HEK293 (cell line): Measurements from ENCODE around the gene ABHD5.

Source experiments
- CTCF ChIA-PET: fragments of 350-600 bp; formaldehyde crosslinking; extraction: SDS; loops from one replicate; lab custom pipeline; 2021; ENCODE audit warnings: antibody characterized with exemption; lab: Yijun Ruan, JAX
- POLR2A ChIA-PET: fragments of 300-600 bp; formaldehyde crosslinking; extraction: SDS; loops from one replicate; lab custom pipeline; 2020; ENCODE audit warnings: antibody characterized with exemption, inconsistent platforms; lab: Yijun Ruan, JAX
- H3K27ac ChIP-seq: fragments of 200-500 bp; sonication (Bioruptor generic); 2 replicates; pipeline ENCODE4 v1.5.1; 2014; ENCODE audit warnings: low read depth, low read length, control low read depth, inconsistent platforms; ENCODE audit errors: extremely low read depth
- H3K36me3 ChIP-seq, 2 experiments: fragments of 200-500 bp in 1 of 2; sonication (Bioruptor generic) in 1 of 2; 1 replicate in 1 of 2; 2 replicates in 1 of 2; pipeline ENCODE4 v1.5.1; 2014 to 2017; ENCODE audit warnings: inconsistent platforms in 2 of 2, low read length in 2 of 2; ENCODE audit not compliant: control insufficient read depth in 2 of 2, insufficient read depth in 1 of 2
- H3K4me1 ChIP-seq: fragments of 200-500 bp; sonication (Bioruptor generic); 2 replicates; pipeline ENCODE4 v1.5.1; 2014; ENCODE audit warnings: mild to moderate bottlenecking, low read length, inconsistent platforms; ENCODE audit not compliant: control insufficient read depth, insufficient read depth
- H3K4me3 ChIP-seq: 2 replicates; pipeline ENCODE4 v1.5.1; 2011; ENCODE audit warnings: low read depth, mild to moderate bottlenecking, control low read depth, low read length, moderate library complexity
- H3K9me3 ChIP-seq: fragments of 200-500 bp; sonication (Bioruptor generic); 2 replicates; pipeline ENCODE4 v1.5.1; 2014; ENCODE audit warnings: low read depth, low read length, inconsistent platforms; ENCODE audit not compliant: control insufficient read depth, insufficient read depth
- BCL11A ChIP-seq: fragments of 450-650 bp; formaldehyde crosslinking; IDR thresholded peaks from 2 replicates; pipeline ENCODE4 v1.5.1; 2016; ENCODE audit warnings: low read depth, missing biosample characterization, missing genetic modification characterization
- GLI4 ChIP-seq: fragments of 450-650 bp; formaldehyde crosslinking; IDR thresholded peaks from 2 replicates; pipeline ENCODE4 v1.5.1; 2016; ENCODE audit warnings: missing biosample characterization, missing genetic modification characterization
- HOXD13 ChIP-seq: sonication (generic); formaldehyde crosslinking; IDR thresholded peaks from 2 replicates; pipeline ENCODE4 v1.8.0; 2022; ENCODE audit warnings: missing genetic modification reagents, borderline replicate concordance
- KLF10 ChIP-seq: fragments of 450-650 bp; IDR thresholded peaks from 2 replicates; pipeline ENCODE4 v1.5.1; 2018; ENCODE audit warnings: missing biosample characterization, mild to moderate bottlenecking, missing genetic modification characterization
- PRDM1 ChIP-seq: fragments of 450-650 bp; formaldehyde crosslinking; IDR thresholded peaks from 2 replicates; pipeline ENCODE4; 2016; ENCODE audit warnings: missing biosample characterization, missing genetic modification characterization
- SCRT2 ChIP-seq: fragments of 450-650 bp; formaldehyde crosslinking; IDR thresholded peaks from 2 replicates; pipeline ENCODE4 v1.5.1; 2016; ENCODE audit warnings: missing biosample characterization, missing genetic modification characterization
- SETDB1 ChIP-seq: IDR thresholded peaks from one replicate; pipeline ENCODE4 v1.6.1; 2017; ENCODE audit warnings: mild to moderate bottlenecking, low read length, moderate library complexity, mixed read lengths; ENCODE audit not compliant: insufficient read length
- SP2 ChIP-seq: fragments of 450-650 bp; formaldehyde crosslinking; IDR thresholded peaks from 2 replicates; pipeline ENCODE4 v1.5.1; 2016; ENCODE audit warnings: missing biosample characterization, missing genetic modification characterization
- ZFP37 ChIP-seq: fragments of 450-650 bp; formaldehyde crosslinking; IDR thresholded peaks from 2 replicates; pipeline ENCODE4 v1.5.1; 2016; ENCODE audit warnings: missing biosample characterization, missing genetic modification characterization
- ZIC2 ChIP-seq: fragments of 450-650 bp; formaldehyde crosslinking; IDR thresholded peaks from 2 replicates; pipeline ENCODE4 v1.5.1; 2016; ENCODE audit warnings: missing biosample characterization, missing genetic modification characterization
- ZNF155 ChIP-seq: fragments of 450-650 bp; formaldehyde crosslinking; IDR thresholded peaks from 2 replicates; pipeline ENCODE4 v1.5.1; 2016; ENCODE audit warnings: missing biosample characterization, missing genetic modification characterization
- ZNF175 ChIP-seq: fragments of 450-650 bp; formaldehyde crosslinking; IDR thresholded peaks from 2 replicates; pipeline ENCODE4 v1.5.1; 2016; ENCODE audit warnings: missing biosample characterization, missing genetic modification characterization
- ZNF19 ChIP-seq: fragments of 450-650 bp; formaldehyde crosslinking; IDR thresholded peaks from 2 replicates; pipeline ENCODE4; 2016; ENCODE audit warnings: missing biosample characterization, missing genetic modification characterization, low read depth
- ZNF302 ChIP-seq: fragments of 450-650 bp; formaldehyde crosslinking; IDR thresholded peaks from 2 replicates; pipeline ENCODE4 v1.5.1; 2016; ENCODE audit warnings: missing biosample characterization, missing genetic modification characterization, low read depth
- ZNF341 ChIP-seq: fragments of 450-650 bp; formaldehyde crosslinking; IDR thresholded peaks from 2 replicates; pipeline ENCODE4; 2016; ENCODE audit warnings: low read depth, missing biosample characterization, missing genetic modification characterization
- ZNF37A ChIP-seq: fragments of 450-650 bp; IDR thresholded peaks from 2 replicates; pipeline ENCODE4 v1.5.1; 2018; ENCODE audit warnings: missing biosample characterization, missing genetic modification characterization
- ZNF585B ChIP-seq: fragments of 450-650 bp; formaldehyde crosslinking; IDR thresholded peaks from 2 replicates; pipeline ENCODE4 v1.5.1; 2016; ENCODE audit warnings: missing biosample characterization, missing genetic modification characterization
- ZNF600 ChIP-seq: fragments of 450-650 bp; formaldehyde crosslinking; IDR thresholded peaks from 2 replicates; pipeline ENCODE4 v1.5.1; 2016; ENCODE audit warnings: missing biosample characterization, missing genetic modification characterization
- ZNF626 ChIP-seq: fragments of 450-650 bp; sonication (Bioruptor Pico); formaldehyde crosslinking; IDR thresholded peaks from 2 replicates; pipeline ENCODE4 v1.5.1; 2018; ENCODE audit warnings: missing biosample characterization, missing genetic modification characterization, inconsistent platforms
- ZNF654 ChIP-seq: fragments of 450-650 bp; formaldehyde crosslinking; IDR thresholded peaks from 2 replicates; pipeline ENCODE4 v1.5.1; 2016; ENCODE audit warnings: low read depth, missing biosample characterization, missing genetic modification characterization
- ZNF677 ChIP-seq: fragments of 450-650 bp; IDR thresholded peaks from 2 replicates; pipeline ENCODE4 v1.5.0; 2018; ENCODE audit warnings: missing biosample characterization, mild to moderate bottlenecking, missing genetic modification characterization, moderate library complexity
- TF ChIP-seq, protein P1 (sequence below): fragments of 450-650 bp; formaldehyde crosslinking; IDR thresholded peaks from 2 replicates; pipeline ENCODE4 v1.5.1; 2016; ENCODE audit warnings: missing biosample characterization, missing genetic modification characterization, low read depth
- TF ChIP-seq, protein P2 (sequence below): fragments of 450-650 bp; formaldehyde crosslinking; IDR thresholded peaks from 2 replicates; pipeline ENCODE4 v1.5.1; 2017; ENCODE audit warnings: missing biosample characterization, mild to moderate bottlenecking, missing genetic modification characterization, moderate library complexity
- TF ChIP-seq, protein P3 (sequence below): fragments of 450-650 bp; formaldehyde crosslinking; IDR thresholded peaks from 2 replicates; pipeline ENCODE4 v1.5.1; 2016; ENCODE audit warnings: missing biosample characterization, missing genetic modification characterization
- TF ChIP-seq, protein P4 (sequence below): fragments of 450-650 bp; formaldehyde crosslinking; IDR thresholded peaks from 2 replicates; pipeline ENCODE4 v1.5.1; 2016; ENCODE audit warnings: missing biosample characterization, missing genetic modification characterization, borderline replicate concordance

The ABHD5 gene

DNA sequence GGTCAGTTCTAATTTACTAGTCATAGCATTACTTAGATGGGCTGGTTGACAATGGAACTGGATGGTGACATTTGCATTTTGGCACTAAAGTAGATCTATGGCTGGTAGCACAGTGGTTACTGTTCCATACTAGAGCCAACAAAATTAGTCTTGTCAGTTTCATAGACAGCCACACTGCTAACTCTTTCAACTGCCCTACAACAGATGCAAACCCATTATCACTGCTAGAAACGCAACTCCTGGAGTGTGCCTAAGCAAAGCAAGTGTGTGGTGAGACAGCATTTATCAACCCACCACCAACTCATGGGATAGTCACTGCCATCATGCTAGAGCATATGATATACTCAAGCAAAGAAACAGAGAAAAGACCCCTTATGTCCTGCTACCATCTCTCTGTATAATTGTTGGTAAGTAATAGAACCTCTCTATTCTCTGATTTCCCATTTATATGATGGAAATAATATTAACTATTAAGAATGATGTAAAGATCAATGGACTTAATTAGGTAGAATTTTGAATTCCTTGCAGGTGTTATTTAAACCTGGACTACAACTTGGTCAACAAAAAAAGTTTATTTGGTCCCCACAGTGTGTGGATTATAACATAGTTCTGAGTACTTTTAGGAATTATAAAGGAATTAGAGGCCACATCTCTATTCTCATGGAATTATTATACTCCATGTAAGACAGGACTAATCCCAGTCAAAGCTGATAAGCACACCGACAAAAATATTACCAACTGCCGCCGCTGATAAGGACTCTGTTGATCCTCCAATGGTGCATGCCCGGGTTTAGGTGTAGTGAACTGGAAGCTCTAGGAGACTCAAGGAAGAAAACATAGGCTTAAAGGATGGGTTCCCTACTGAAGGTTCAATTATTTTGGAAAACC, 19.9 kb upstream of the ABHD5 start:
- ChIA-PET POLR2A (no interaction called here), CTCF (no interaction called here)
- Histone ChIP-seq H3K4me3 (no peak overlapping the region), H3K9me3 (no peaks in the 10 kb centered on the region), H3K27ac (no peak overlapping the region), H3K4me1 (no peaks in the 10 kb centered on the region), H3K36me3 (no peaks in the 10 kb centered on the region)
- TF ChIP-seq, protein P1, sequence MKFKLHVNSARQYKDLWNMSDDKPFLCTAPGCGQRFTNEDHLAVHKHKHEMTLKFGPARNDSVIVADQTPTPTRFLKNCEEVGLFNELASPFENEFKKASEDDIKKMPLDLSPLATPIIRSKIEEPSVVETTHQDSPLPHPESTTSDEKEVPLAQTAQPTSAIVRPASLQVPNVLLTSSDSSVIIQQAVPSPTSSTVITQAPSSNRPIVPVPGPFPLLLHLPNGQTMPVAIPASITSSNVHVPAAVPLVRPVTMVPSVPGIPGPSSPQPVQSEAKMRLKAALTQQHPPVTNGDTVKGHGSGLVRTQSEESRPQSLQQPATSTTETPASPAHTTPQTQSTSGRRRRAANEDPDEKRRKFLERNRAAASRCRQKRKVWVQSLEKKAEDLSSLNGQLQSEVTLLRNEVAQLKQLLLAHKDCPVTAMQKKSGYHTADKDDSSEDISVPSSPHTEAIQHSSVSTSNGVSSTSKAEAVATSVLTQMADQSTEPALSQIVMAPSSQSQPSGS (tag by site-specific recombination) = no peak
- TF ChIP-seq SETDB1 (no peak), ZNF37A (tag by site-specific recombination) (no peak), ZNF654 (tag by site-specific recombination) (no peak), ZNF585B (no peak), GLI4 (tag by site-specific recombination) (no peak), PRDM1 (tag by site-specific recombination) (no peak), ZNF302 (tag by site-specific recombination) (no peak), ZNF677 (tag by site-specific recombination) (no peak), KLF10 (tag by site-specific recombination) (no peak), HOXD13 (CRISPR knock-in tag) (no peak), SP2 (tag by site-specific recombination) (no peak), ZNF19 (no peak)

DNA sequence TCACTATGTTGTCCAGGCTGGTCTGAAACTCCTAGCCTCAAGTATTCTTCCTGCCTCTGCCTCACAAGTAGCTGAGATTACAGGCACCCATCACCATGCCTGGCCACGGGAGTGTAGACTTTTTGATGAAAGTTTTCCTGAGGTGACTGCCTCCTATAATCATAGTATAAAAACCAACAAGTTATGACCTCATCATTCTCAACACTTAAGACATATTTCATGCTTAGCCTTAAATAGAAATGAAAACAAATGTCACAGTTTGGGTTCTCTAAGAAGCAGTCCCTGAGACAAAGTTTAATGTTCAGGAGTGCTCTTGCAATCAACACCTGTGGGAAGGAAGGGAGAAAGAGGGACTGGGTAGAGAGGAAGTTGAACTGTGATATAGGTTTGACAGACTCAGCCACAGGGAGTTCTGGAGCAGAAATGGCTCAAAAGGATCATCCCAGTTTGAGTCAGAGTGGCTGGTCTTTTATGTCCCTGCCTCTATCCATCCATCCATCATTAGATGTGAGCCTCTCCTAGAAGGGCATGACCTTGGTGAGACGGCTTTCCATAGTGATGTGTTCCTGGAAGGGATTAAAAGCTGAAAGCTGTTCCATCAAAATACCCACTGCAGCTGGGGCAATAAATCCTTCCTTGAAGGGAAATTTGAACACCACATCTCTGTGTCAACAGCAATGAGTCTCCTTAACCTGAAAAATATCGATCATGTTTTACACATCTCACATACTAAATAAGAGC, 16.2 kb upstream of the ABHD5 start:
- H3K4me3 ChIP-seq = no peak overlapping the region
- TF ChIP-seq ZNF175 (tag by site-specific recombination) (no peak), SCRT2 (0 out of 2 replicates have a peak, but pooled peaks have one; percentile 18), ZNF626 (no peak), BCL11A (no peak), ZNF155 (tag by site-specific recombination) (no peak), ZFP37 (tag by site-specific recombination) (no peak), ZNF600 (no peak), HOXD13 (CRISPR knock-in tag) (no peak), ZNF341 (tag by site-specific recombination) (peak; percentile 51; the same call in 1 of the 2 replicates), ZIC2 (tag by site-specific recombination) (no peak)
- TF ChIP-seq, protein P1 (tag by site-specific recombination) = 0 out of 2 replicates have a peak, but pooled peaks have one; percentile 16
- TF ChIP-seq, protein P2, sequence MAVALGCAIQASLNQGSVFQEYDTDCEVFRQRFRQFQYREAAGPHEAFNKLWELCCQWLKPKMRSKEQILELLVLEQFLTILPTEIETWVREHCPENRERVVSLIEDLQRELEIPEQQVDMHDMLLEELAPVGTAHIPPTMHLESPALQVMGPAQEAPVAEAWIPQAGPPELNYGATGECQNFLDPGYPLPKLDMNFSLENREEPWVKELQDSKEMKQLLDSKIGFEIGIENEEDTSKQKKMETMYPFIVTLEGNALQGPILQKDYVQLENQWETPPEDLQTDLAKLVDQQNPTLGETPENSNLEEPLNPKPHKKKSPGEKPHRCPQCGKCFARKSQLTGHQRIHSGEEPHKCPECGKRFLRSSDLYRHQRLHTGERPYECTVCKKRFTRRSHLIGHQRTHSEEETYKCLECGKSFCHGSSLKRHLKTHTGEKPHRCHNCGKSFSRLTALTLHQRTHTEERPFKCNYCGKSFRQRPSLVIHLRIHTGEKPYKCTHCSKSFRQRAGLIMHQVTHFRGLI (tag by site-specific recombination) = no peak
- TF ChIP-seq, protein P3, sequence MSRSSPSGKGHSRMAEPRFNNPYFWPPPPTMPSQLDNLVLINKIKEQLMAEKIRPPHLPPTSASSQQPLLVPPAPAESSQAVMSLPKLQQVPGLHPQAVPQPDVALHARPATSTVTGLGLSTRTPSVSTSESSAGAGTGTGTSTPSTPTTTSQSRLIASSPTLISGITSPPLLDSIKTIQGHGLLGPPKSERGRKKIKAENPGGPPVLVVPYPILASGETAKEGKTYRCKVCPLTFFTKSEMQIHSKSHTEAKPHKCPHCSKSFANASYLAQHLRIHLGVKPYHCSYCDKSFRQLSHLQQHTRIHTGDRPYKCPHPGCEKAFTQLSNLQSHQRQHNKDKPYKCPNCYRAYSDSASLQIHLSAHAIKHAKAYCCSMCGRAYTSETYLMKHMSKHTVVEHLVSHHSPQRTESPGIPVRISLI (tag by site-specific recombination) = no peak
- TF ChIP-seq, protein P4, sequence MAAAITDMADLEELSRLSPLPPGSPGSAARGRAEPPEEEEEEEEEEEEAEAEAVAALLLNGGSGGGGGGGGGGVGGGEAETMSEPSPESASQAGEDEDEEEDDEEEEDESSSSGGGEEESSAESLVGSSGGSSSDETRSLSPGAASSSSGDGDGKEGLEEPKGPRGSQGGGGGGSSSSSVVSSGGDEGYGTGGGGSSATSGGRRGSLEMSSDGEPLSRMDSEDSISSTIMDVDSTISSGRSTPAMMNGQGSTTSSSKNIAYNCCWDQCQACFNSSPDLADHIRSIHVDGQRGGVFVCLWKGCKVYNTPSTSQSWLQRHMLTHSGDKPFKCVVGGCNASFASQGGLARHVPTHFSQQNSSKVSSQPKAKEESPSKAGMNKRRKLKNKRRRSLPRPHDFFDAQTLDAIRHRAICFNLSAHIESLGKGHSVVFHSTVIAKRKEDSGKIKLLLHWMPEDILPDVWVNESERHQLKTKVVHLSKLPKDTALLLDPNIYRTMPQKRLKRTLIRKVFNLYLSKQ (tag by site-specific recombination) = no peak
- H3K9me3 ChIP-seq = no peaks in the 10 kb centered on the region
- no peak overlapping the region for H3K27ac ChIP-seq
- no peaks in the 10 kb centered on the region for H3K4me1 ChIP-seq
- H3K36me3 ChIP-seq = no peaks in the 10 kb centered on the region
- CTCF ChIA-PET = interaction anchor here (0.6 kb wide), 1 partner anchor 121 kb away, joined by 3 read pairs; no protein-coding TSS in a partner anchor
- POLR2A ChIA-PET = no interaction called here
